ENCODE data around the gene KLHL24. TPM values are rescaled to one million over a fixed set of nuclear protein-coding genes. Genes with fewer than 3 reads are reported as not detected.

The KLHL24 gene
- total RNA-seq, 4 donors from 2014 or later = 118 to 301 (median 222) TPM

- TF ChIP-seq POLR2A (IDR thresholded peaks at IDR 0.05) = no peak
- no peak for TF ChIP-seq CTCF (IDR thresholded peaks at IDR 0.05 in 4 of 5, conservative IDR thresholded peaks at IDR 0.05 in 1 of 5)
- in situ Hi-C loops (cut with MboI; ENCODE audit: low sequenced_read_pairs in 4 of 4) (no loop called here), intact Hi-C loops (cut with DNase I; ENCODE audit: low total_unique reads) (no loop called here)
Observed at GRCh38 chr3:183650554-183650953, 15.1 kb downstream of the KLHL24 start.

GRCh38 chr3:183653209-183654064 is 18.0 kb downstream of the KLHL24 start:
- Histone ChIP-seq H3K4me3 (peak overlapping the region in 1 of 4 donors; percentile 29), H3K27me3 (no peaks in the 10 kb centered on the region), H3K27ac (peak overlapping the region in 1 of 4 donors; percentile 7), H3K4me1 (peaks cover 50 to 72% of the 10 kb centered on the region in 2 donors), H3K9me3 (no peaks in the 10 kb centered on the region), H3K36me3 (peaks cover 0 to 33% of the 10 kb centered on the region in 2 donors)
- intact Hi-C loops (cut with DNase I; ENCODE audit: low total_unique reads) = no loop called here
- no peak for ATAC-seq
- in situ Hi-C loops (cut with MboI; ENCODE audit: low sequenced_read_pairs in 4 of 4) = no loop called here
- DNase-seq = no peak
- TF ChIP-seq CTCF (IDR thresholded peaks at IDR 0.05 in 4 of 5, conservative IDR thresholded peaks at IDR 0.05 in 1 of 5) (no peak), POLR2A (IDR thresholded peaks at IDR 0.05) (no peak)

More at GRCh38 chr3:183650554-183650953, 15.1 kb downstream of the KLHL24 start:
- Histone ChIP-seq H3K27me3 (no peaks in the 10 kb centered on the region), H3K4me1 (peaks cover 49 to 70% of the 10 kb centered on the region in 2 donors), H3K36me3 (peaks cover 0 to 37% of the 10 kb centered on the region in 2 donors), H3K4me3 (no peak overlapping the region), H3K27ac (peak overlapping the region in 2 of 4 donors; percentile 6 to 13), H3K9me3 (no peaks in the 10 kb centered on the region)
- no peak for DNase-seq
- peak in 1 of 2 donors; percentile 39 for ATAC-seq

- intact Hi-C loops (cut with DNase I; ENCODE audit: low total_unique reads) = no loop called here
- Histone ChIP-seq H3K27me3 (no peaks in the 10 kb centered on the region), H3K36me3 (peaks cover 0 to 33% of the 10 kb centered on the region in 2 donors), H3K9me3 (no peaks in the 10 kb centered on the region), H3K4me3 (no peak overlapping the region), H3K27ac (no peak overlapping the region), H3K4me1 (peaks cover 50 to 69% of the 10 kb centered on the region in 2 donors)
- TF ChIP-seq CTCF (IDR thresholded peaks at IDR 0.05 in 4 of 5, conservative IDR thresholded peaks at IDR 0.05 in 1 of 5) = no peak
- TF ChIP-seq POLR2A (IDR thresholded peaks at IDR 0.05) = no peak
- in situ Hi-C loops (cut with MboI; ENCODE audit: low sequenced_read_pairs in 4 of 4) = no loop called here
- no peak for DNase-seq
- ATAC-seq = no peak
Observed at GRCh38 chr3:183654727-183655126, 19.3 kb downstream of the KLHL24 start.

- no peak for ATAC-seq
- H3K9me3 ChIP-seq = no peaks in the 10 kb centered on the region
- H3K27me3 ChIP-seq = no peaks in the 10 kb centered on the region
- H3K4me3 ChIP-seq = no peak overlapping the region
- intact Hi-C loops (cut with DNase I; ENCODE audit: low total_unique reads) = no loop called here
- TF ChIP-seq CTCF (IDR thresholded peaks at IDR 0.05 in 4 of 5, conservative IDR thresholded peaks at IDR 0.05 in 1 of 5) (no peak), POLR2A (IDR thresholded peaks at IDR 0.05) (no peak)
- peak overlapping the region; percentile 14 to 36 (median 30) for H3K27ac ChIP-seq
- no peak for DNase-seq
- in situ Hi-C loops (cut with MboI; ENCODE audit: low sequenced_read_pairs in 4 of 4) = no loop called here
- H3K36me3 ChIP-seq = peaks cover 3 to 35% of the 10 kb centered on the region in 2 donors
- H3K4me1 ChIP-seq = peaks cover 26 to 43% of the 10 kb centered on the region in 2 donors
Observed at GRCh38 chr3:183662099-183662498, 26.7 kb downstream of the KLHL24 start.
